HCT116 (cell line): ENCODE results near the gene PRKD2.

Experiments
- CBX3 ChIP-seq: IDR thresholded peaks from 2 replicates; pipeline ENCODE4 v1.6.1; 2012; ENCODE audit warnings: low read depth
- CEBPB ChIP-seq: IDR thresholded peaks from 2 replicates; pipeline ENCODE4 v1.6.1; 2012; ENCODE audit warnings: low read depth
- EGR1 ChIP-seq: IDR thresholded peaks from 2 replicates; pipeline ENCODE4 v1.6.1; 2012; ENCODE audit warnings: low read depth
- EZH2 ChIP-seq: fragments of 200-600 bp; sonication (generic); IDR thresholded peaks from 2 replicates; pipeline ENCODE4 v1.6.1; 2017; ENCODE audit warnings: antibody characterized with exemption, mixed run types
- JUND ChIP-seq: IDR thresholded peaks from 2 replicates; pipeline ENCODE4 v1.6.1; 2012
- POLR2AphosphoS5 ChIP-seq: IDR thresholded peaks from 2 replicates; pipeline ENCODE4 v1.6.1; 2011; ENCODE audit warnings: mild to moderate bottlenecking, low read depth, low read length, moderate library complexity
- RAD21 ChIP-seq: IDR thresholded peaks from 2 replicates; pipeline ENCODE4 v1.6.1; 2012; ENCODE audit warnings: low read depth, mild to moderate bottlenecking
- TF ChIP-seq, protein P1 (sequence below), 3 experiments: fragments of 200-600 bp in 1 of 3; sonication (generic) in 1 of 3; IDR thresholded peaks in 2 of 3; conservative IDR thresholded peaks in 1 of 3; 2 replicates each; pipeline ENCODE4 v1.5.1; 2012 to 2017; ENCODE audit warnings: low read depth in 2 of 3, low read length in 2 of 3, antibody characterized with exemption in 1 of 3, borderline replicate concordance in 1 of 3, control low read depth in 1 of 3, mild to moderate bottlenecking in 1 of 3, mixed read lengths in 1 of 3, mixed run types in 1 of 3, moderate library complexity in 1 of 3; ENCODE audit not compliant: insufficient read depth in 1 of 3

DNA sequence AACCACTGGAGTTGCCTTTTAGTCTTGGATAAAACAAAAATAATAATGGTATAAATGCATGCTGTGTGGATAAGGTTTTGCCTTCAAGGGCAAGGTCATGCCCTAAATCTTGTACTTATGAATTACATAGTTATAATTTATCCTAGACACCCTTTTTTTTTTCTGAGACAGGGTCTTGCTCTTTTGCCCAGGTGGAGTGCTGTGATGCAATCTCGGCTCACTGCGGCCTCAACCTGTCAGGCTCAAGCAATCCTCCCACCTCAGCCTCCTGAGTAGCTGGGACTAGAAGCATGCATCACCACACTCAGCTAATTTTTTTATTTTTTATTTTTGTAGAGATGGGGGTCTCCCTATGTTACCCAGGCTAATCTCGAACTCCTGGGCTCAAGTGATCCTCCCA is 48.3 kb downstream of the PRKD2 start:
- TF ChIP-seq CEBPB (no peak), EGR1 (no peak), RAD21 (no peak), JUND (no peak), EZH2 (no peak), CBX3 (no peak), POLR2AphosphoS5 (no peak)
- TF ChIP-seq, protein P1, sequence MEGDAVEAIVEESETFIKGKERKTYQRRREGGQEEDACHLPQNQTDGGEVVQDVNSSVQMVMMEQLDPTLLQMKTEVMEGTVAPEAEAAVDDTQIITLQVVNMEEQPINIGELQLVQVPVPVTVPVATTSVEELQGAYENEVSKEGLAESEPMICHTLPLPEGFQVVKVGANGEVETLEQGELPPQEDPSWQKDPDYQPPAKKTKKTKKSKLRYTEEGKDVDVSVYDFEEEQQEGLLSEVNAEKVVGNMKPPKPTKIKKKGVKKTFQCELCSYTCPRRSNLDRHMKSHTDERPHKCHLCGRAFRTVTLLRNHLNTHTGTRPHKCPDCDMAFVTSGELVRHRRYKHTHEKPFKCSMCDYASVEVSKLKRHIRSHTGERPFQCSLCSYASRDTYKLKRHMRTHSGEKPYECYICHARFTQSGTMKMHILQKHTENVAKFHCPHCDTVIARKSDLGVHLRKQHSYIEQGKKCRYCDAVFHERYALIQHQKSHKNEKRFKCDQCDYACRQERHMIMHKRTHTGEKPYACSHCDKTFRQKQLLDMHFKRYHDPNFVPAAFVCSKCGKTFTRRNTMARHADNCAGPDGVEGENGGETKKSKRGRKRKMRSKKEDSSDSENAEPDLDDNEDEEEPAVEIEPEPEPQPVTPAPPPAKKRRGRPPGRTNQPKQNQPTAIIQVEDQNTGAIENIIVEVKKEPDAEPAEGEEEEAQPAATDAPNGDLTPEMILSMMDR (IDR thresholded peaks at IDR 0.05 in 2 of 3, conservative IDR thresholded peaks at IDR 0.05 in 1 of 3; ENCODE audit: borderline replicate concordance in 1 of 3, insufficient read depth in 1 of 3, low read depth in 2 of 3, low read length in 2 of 3): no peak
